Activated CD8-positive, alpha-beta T cell treated with anti-CD3 and anti-CD28 coated beads for 36 hours (primary cell): ENCODE results near the gene DHRS7B. TPM values are rescaled to one million over a fixed set of nuclear protein-coding genes. Genes with fewer than 3 reads are reported as not detected.

Experiments
- ATAC-seq: fragments of 200-7000 bp; cut with Tn5 transposase; one replicate; pipeline ENCODE4 v1.10.0; 2021; ENCODE audit warnings: mild to moderate bottlenecking, moderate library complexity
- CTCF ChIA-PET: fragments of 350-600 bp; sonication (Branson Sonifier 250); formaldehyde crosslinking; loops from one replicate; lab custom pipeline; 2021; ENCODE audit warnings: antibody characterized with exemption; lab: Charles Lee
- POLR2A ChIA-PET: fragments of 350-600 bp; sonication (Branson Sonifier 250); formaldehyde crosslinking; loops from one replicate; lab custom pipeline; 2021; ENCODE audit warnings: antibody characterized with exemption; lab: Charles Lee
- DNase-seq: peaks from one replicate; pipeline ENCODE4 v3.0.0-alpha.2; 2020
- H3K27ac Mint-ChIP-seq: one replicate; pipeline ENCODE4 v1.8.0; 2021; ENCODE audit warnings: mild to moderate bottlenecking, mixed read lengths
- H3K27me3 Mint-ChIP-seq: one replicate; pipeline ENCODE4 v1.8.0; 2021; ENCODE audit warnings: mixed read lengths
- H3K36me3 Mint-ChIP-seq: one replicate; pipeline ENCODE4 v1.8.0; 2021; ENCODE audit warnings: low read depth, mixed read lengths
- H3K4me1 Mint-ChIP-seq: one replicate; pipeline ENCODE4 v1.8.0; 2021; ENCODE audit warnings: low read depth, mixed read lengths
- H3K4me3 Mint-ChIP-seq: one replicate; pipeline ENCODE4 v1.8.0; 2021; ENCODE audit warnings: mild to moderate bottlenecking, moderate library complexity, mixed read lengths
- H3K9me3 Mint-ChIP-seq: one replicate; pipeline ENCODE4 v1.8.0; 2021; ENCODE audit warnings: mixed read lengths
- intact Hi-C: fragments of 100-400 bp; cut with micrococcal nuclease; formaldehyde crosslinking; loops from one replicate; pipeline ENCODE4 v1.10.0; 2022
- total RNA-seq, 2 experiments: library from RNA; stranded (reverse); gene quantifications; one replicate each; pipeline ENCODE4 v1.2.3, GENCODE V29; 2021
- TF ChIP-seq, protein P1 (sequence below): fragments of 200-600 bp; IDR thresholded peaks from one replicate; pipeline ENCODE4 v1.8.0; 2022; ENCODE audit warnings: antibody characterized with exemption, mild to moderate bottlenecking

The DHRS7B gene
- total RNA-seq, 2 experiments from 2014 or later: 13.5 to 15.3 TPM

GRCh38 chr17:21161498-21162393 is 35.0 kb downstream of the DHRS7B start:
- TF ChIP-seq, protein P1, sequence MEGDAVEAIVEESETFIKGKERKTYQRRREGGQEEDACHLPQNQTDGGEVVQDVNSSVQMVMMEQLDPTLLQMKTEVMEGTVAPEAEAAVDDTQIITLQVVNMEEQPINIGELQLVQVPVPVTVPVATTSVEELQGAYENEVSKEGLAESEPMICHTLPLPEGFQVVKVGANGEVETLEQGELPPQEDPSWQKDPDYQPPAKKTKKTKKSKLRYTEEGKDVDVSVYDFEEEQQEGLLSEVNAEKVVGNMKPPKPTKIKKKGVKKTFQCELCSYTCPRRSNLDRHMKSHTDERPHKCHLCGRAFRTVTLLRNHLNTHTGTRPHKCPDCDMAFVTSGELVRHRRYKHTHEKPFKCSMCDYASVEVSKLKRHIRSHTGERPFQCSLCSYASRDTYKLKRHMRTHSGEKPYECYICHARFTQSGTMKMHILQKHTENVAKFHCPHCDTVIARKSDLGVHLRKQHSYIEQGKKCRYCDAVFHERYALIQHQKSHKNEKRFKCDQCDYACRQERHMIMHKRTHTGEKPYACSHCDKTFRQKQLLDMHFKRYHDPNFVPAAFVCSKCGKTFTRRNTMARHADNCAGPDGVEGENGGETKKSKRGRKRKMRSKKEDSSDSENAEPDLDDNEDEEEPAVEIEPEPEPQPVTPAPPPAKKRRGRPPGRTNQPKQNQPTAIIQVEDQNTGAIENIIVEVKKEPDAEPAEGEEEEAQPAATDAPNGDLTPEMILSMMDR: no peak
- no peaks in the 10 kb centered on the region for H3K9me3 Mint-ChIP-seq
- H3K4me3 Mint-ChIP-seq: no peak overlapping the region
- no peak overlapping the region for H3K27ac Mint-ChIP-seq
- no peaks in the 10 kb centered on the region for H3K27me3 Mint-ChIP-seq
- CTCF ChIA-PET: no interaction called here
- H3K36me3 Mint-ChIP-seq: no peaks in the 10 kb centered on the region
- intact Hi-C loops: no loop called here
- peaks cover 18% of the 10 kb centered on the region for H3K4me1 Mint-ChIP-seq
- POLR2A ChIA-PET: no interaction called here
- ATAC-seq: no peak
- no peak for DNase-seq

- DNase-seq: no peak
- Mint-ChIP-seq H3K36me3 (no peaks in the 10 kb centered on the region), H3K27ac (no peak overlapping the region), H3K9me3 (no peaks in the 10 kb centered on the region), H3K27me3 (no peaks in the 10 kb centered on the region), H3K4me1 (peaks cover 20% of the 10 kb centered on the region), H3K4me3 (no peak overlapping the region)
- ChIA-PET POLR2A (no interaction called here), CTCF (no interaction called here)
- TF ChIP-seq, protein P1: no peak
- ATAC-seq: no peak
- intact Hi-C loops: no loop called here
Measured at GRCh38 chr17:21162394-21162775, 35.6 kb downstream of the DHRS7B start.

DNA sequence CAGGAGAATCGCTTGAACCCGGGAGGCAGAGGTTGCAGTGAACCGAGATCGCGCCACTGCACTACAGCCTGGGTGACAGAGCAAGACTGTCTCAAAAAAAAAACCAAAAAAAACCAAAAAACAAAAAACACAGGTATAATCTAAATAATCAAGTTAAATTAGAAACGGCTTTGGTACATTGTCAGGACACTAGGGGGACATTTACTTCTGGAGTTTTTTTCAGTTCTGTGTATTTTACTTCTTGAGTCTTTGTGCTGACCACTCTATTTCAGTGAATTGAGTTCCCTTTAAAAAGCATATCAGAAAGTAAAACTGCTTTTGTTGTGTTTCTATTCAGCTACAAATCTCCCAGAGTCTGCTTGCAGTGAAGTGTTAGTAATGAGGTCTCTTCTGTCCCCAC is 36.3 kb downstream of the DHRS7B start:
- intact Hi-C loops: no loop called here
- Mint-ChIP-seq H3K4me1 (peaks cover 15% of the 10 kb centered on the region), H3K36me3 (no peaks in the 10 kb centered on the region), H3K9me3 (no peaks in the 10 kb centered on the region), H3K4me3 (no peak overlapping the region), H3K27ac (no peak overlapping the region), H3K27me3 (no peaks in the 10 kb centered on the region)
- ChIA-PET POLR2A (no interaction called here), CTCF (no interaction called here)
- TF ChIP-seq, protein P1: no peak
- no peak for ATAC-seq
- DNase-seq: no peak

DNA sequence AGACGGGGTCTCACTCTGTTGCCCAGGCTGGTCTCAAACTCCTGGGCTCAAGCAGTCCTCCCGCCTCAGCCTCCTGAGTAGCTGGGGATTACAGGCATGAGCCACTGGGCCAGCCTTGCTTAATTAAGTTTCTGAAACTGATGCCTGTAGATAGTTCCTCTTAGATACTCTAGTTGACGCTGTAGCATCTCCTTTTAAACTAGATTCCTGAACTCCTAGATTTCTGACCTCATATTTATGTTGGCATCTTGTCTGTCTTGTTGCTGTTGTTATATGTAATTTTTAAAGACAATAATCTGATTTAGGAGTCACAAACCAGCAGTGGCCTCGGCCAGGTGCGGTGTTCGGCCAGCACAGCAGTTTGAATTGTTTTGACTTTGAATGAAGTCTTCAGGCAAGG is 37.5 kb downstream of the DHRS7B start:
- POLR2A ChIA-PET: no interaction called here

DNA sequence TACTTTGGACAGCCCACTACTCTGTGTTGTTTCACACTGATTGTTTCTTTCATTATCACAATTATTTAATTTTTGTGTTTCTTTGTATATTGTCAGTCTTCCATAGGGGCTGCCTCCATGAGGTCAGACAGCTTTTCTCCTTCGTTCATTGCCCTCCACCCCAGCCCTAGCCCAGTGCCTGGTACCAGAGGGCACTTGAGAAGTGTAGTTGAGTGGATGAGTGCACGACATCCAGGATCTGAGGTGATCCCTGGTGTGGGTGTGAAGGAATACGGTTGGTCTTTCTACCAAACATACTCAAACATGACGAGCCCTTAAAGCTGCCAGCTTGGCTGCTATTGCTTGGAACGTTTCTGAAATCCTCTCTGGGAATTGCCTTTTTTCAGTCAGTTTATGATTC is 37.9 kb downstream of the DHRS7B start:
- ChIA-PET POLR2A (no interaction called here), CTCF (no interaction called here)
- Mint-ChIP-seq H3K4me3 (no peak overlapping the region), H3K27ac (no peak overlapping the region), H3K4me1 (peaks cover 14% of the 10 kb centered on the region), H3K27me3 (no peaks in the 10 kb centered on the region), H3K9me3 (no peaks in the 10 kb centered on the region), H3K36me3 (no peaks in the 10 kb centered on the region)
- intact Hi-C loops: no loop called here
- DNase-seq (no peak), ATAC-seq (no peak)
- TF ChIP-seq, protein P1: no peak

More for the DNA sequence above, 37.5 kb downstream of the DHRS7B start:
- Mint-ChIP-seq H3K4me3 (no peak overlapping the region), H3K36me3 (no peaks in the 10 kb centered on the region), H3K9me3 (no peaks in the 10 kb centered on the region), H3K27me3 (no peaks in the 10 kb centered on the region), H3K4me1 (peaks cover 14% of the 10 kb centered on the region), H3K27ac (no peak overlapping the region)
- intact Hi-C loops: no loop called here
- CTCF ChIA-PET: no interaction called here
- DNase-seq (no peak), ATAC-seq (no peak)
- TF ChIP-seq, protein P1: no peak
